K562 (cell line): Measurements from ENCODE around the gene TNF. TPM values are rescaled to one million over a fixed set of nuclear protein-coding genes. Genes with fewer than 3 reads are reported as not detected.

Experiments
- ATAC-seq: fragments of 200-7000 bp; cut with Tn5 transposase; 3 replicates; pipeline ENCODE4 v1.9.1; 2020; ENCODE audit warnings: moderate library complexity
- BruUV-seq: library from RNA; stranded (reverse); fragments of 400-500 nt; replicated peaks from 2 replicates; lab custom pipeline; 2021; lab: Mats Ljungman, UMichigan
- CTCF ChIA-PET: fragments of 300-600 bp; formaldehyde crosslinking; extraction: SDS; loops from one replicate; lab custom pipeline; 2021; ENCODE audit warnings: low intra/inter-chr PET ratio; lab: Yijun Ruan, JAX
- POLR2A ChIA-PET: fragments of 300-600, 350-650 bp; sonication (Branson Sonifier 250); formaldehyde crosslinking; extraction: SDS; loops from one replicate; lab custom pipeline; 2021; ENCODE audit warnings: antibody characterized with exemption, inconsistent platforms; lab: Yijun Ruan, JAX
- DNase-seq, 4 experiments: peaks; one replicate each; pipeline versions ENCODE4 v3.0.0 to v3.0.0-alpha.2; 2011 to 2018; ENCODE audit warnings: low spot score in 3 of 4, mixed read lengths in 3 of 4; ENCODE audit errors: extremely low read depth in 1 of 4
- FAIRE-seq: peaks from 2 replicates; lab custom pipeline; 2011; peaks lifted over from hg19 to GRCh38; lab: Jason Lieb, UNC
- H2AFZ ChIP-seq: 2 replicates; pipeline ENCODE4 v1.6.0; 2011; ENCODE audit warnings: low read depth, low read length, control low read depth, inconsistent platforms
- H3K27ac ChIP-seq: fragments of 200-600 bp; 3 replicates; pipeline ENCODE4 v1.8.0; 2011; ENCODE audit warnings: low read depth, mild to moderate bottlenecking, control low read depth, inconsistent platforms, low read length, moderate library complexity, mixed read lengths; ENCODE audit errors: extremely low read depth
- H3K27me3 ChIP-seq, 2 experiments: fragments of 300-600 bp in 1 of 2; 2 replicates in 1 of 2; 3 replicates in 1 of 2; pipeline versions ENCODE4 v1.6.0 to v1.8.0; 2011; ENCODE audit warnings: inconsistent platforms in 2 of 2, low read length in 2 of 2, mild to moderate bottlenecking in 1 of 2, mixed read lengths in 1 of 2, moderate library complexity in 1 of 2; ENCODE audit not compliant: control insufficient read depth in 2 of 2, insufficient read depth in 2 of 2
- H3K36me3 ChIP-seq: fragments of 300-600 bp; 3 replicates; pipeline ENCODE4 v1.8.0; 2011; ENCODE audit warnings: mild to moderate bottlenecking, low read length, inconsistent platforms; ENCODE audit not compliant: control insufficient read depth, insufficient read depth
- H3K4me1 ChIP-seq, 2 experiments: fragments of 200-600 bp in 1 of 2; replicated peaks in 1 of 2; 2 replicates in 1 of 2; 3 replicates in 1 of 2; pipeline versions ENCODE4 v1.5.1 to v1.8.0; 2011; ENCODE audit warnings: inconsistent platforms in 2 of 2, low read length in 2 of 2, mild to moderate bottlenecking in 1 of 2, mixed read lengths in 1 of 2, moderate library complexity in 1 of 2; ENCODE audit not compliant: control insufficient read depth in 2 of 2, insufficient read depth in 2 of 2
- H3K4me2 ChIP-seq: 2 replicates; pipeline ENCODE4 v1.6.1; 2011; ENCODE audit warnings: low read length, control low read depth, inconsistent platforms, mixed read lengths; ENCODE audit not compliant: insufficient read depth
- H3K4me3 ChIP-seq: fragments of 200-600 bp; sonication (generic), shearing (Covaris generic); 2 replicates; pipeline ENCODE4 v1.5.1; 2016; ENCODE audit warnings: control low read depth, inconsistent platforms
- H3K79me2 ChIP-seq: fragments of 200-600 bp; 3 replicates; pipeline ENCODE4 v1.8.0; 2011; ENCODE audit warnings: low read length, inconsistent platforms; ENCODE audit not compliant: control insufficient read depth, insufficient read depth
- H3K9ac ChIP-seq, 2 experiments: 2 replicates each; pipeline versions ENCODE4 v1.6.0 to v1.6.1; 2011; ENCODE audit warnings: low read depth in 2 of 2, low read length in 2 of 2, control low read depth in 1 of 2, inconsistent platforms in 1 of 2, mild to moderate bottlenecking in 1 of 2, mixed read lengths in 1 of 2; ENCODE audit not compliant: insufficient read depth in 1 of 2
- H3K9me1 ChIP-seq: one replicate; pipeline ENCODE4 v1.6.0; 2011; ENCODE audit warnings: inconsistent platforms, mild to moderate bottlenecking, low read length, moderate library complexity; ENCODE audit not compliant: control insufficient read depth, insufficient read depth
- H3K9me3 ChIP-seq: replicated peaks from 2 replicates; pipeline ENCODE4 v1.5.1; 2011; ENCODE audit warnings: low read depth, low read length, inconsistent platforms; ENCODE audit not compliant: control insufficient read depth, insufficient read depth
- H4K20me1 ChIP-seq: replicated peaks from 2 replicates; pipeline ENCODE4 v1.6.1; 2011; ENCODE audit warnings: low read length, inconsistent platforms, mixed read lengths; ENCODE audit not compliant: control insufficient read depth, insufficient read depth
- CBFA2T3 ChIP-seq: fragments of 450-650 bp; IDR thresholded peaks from 2 replicates; pipeline ENCODE4 v1.6.1; 2017
- CBX3 ChIP-seq, 2 experiments: IDR thresholded peaks; 1 replicate in 1 of 2; 2 replicates in 1 of 2; pipeline ENCODE4 v1.6.1; 2012; ENCODE audit warnings: inconsistent platforms in 2 of 2, low read length in 2 of 2, borderline replicate concordance in 1 of 2, control low read depth in 1 of 2
- GTF2E2 ChIP-seq: fragments of 200-800 bp; sonication (Bioruptor generic); IDR thresholded peaks from 2 replicates; pipeline ENCODE4 v1.6.1; 2016; ENCODE audit warnings: missing genetic modification characterization, missing compliant biosample characterization
- GTF3C2 ChIP-seq: IDR thresholded peaks from 3 replicates; pipeline ENCODE4 v1.6.1; 2011; ENCODE audit warnings: borderline replicate concordance, mild to moderate bottlenecking, moderate library complexity; ENCODE audit not compliant: insufficient read length; ENCODE audit errors: extremely low read depth
- MAX ChIP-seq: sonication (generic); formaldehyde crosslinking; IDR thresholded peaks from 2 replicates; pipeline ENCODE4 v1.9.0; 2022; ENCODE audit warnings: mild to moderate bottlenecking, missing genetic modification reagents
- MAZ ChIP-seq, 2 experiments: fragments of 450-650 bp in 1 of 2; sonication (generic) in 1 of 2; formaldehyde crosslinking; IDR thresholded peaks in 1 of 2; conservative IDR thresholded peaks in 1 of 2; 2 replicates each; pipeline versions ENCODE4 v1.4.0 to v1.5.0; 2020; ENCODE audit warnings: mild to moderate bottlenecking in 1 of 2, missing genetic modification reagents in 1 of 2
- MEIS2 ChIP-seq: fragments of 450-650 bp; IDR thresholded peaks from 2 replicates; pipeline ENCODE4 v1.6.1; 2014; ENCODE audit warnings: mild to moderate bottlenecking; ENCODE audit not compliant: partially characterized antibody
- RBM25 ChIP-seq: fragments of 200-400 bp; formaldehyde crosslinking; IDR thresholded peaks from 2 replicates; pipeline ENCODE4 v1.6.1; 2018; ENCODE audit warnings: low read length, low read depth, moderate library complexity; ENCODE audit not compliant: severe bottlenecking
- XRCC5 ChIP-seq: fragments of 200-400 bp; formaldehyde crosslinking; IDR thresholded peaks from 2 replicates; pipeline ENCODE4 v1.6.1; 2017; ENCODE audit warnings: low read depth, mild to moderate bottlenecking, low read length
- ZNF263 ChIP-seq: sonication (generic); formaldehyde crosslinking; IDR thresholded peaks from 2 replicates; pipeline ENCODE4 v1.8.0; 2022; ENCODE audit warnings: mild to moderate bottlenecking, missing genetic modification reagents, borderline replicate concordance
- ZNF518B ChIP-seq: fragments of 250-450 bp; sonication (Bioruptor Pico); IDR thresholded peaks from 2 replicates; pipeline ENCODE4 v1.5.0; 2021; ENCODE audit warnings: mild to moderate bottlenecking, moderate library complexity
- ZSCAN29 ChIP-seq: fragments of 450-650 bp; IDR thresholded peaks from 2 replicates; pipeline ENCODE4 v1.6.1; 2017
- WGBS: fragments of 100-300 bp; shearing (Covaris generic); methylation state at CpG from one replicate; pipeline ENCODE4 v1.1.6; 2016; ENCODE audit warnings: low coverage, mixed read lengths; ENCODE audit not compliant: insufficient coverage; ENCODE audit errors: missing lambda C conversion rate; 5-methylcytosine and 5-hydroxymethylcytosine counted together
- in situ Hi-C: fragments of 300-500 bp; cut with MboI; formaldehyde crosslinking; loops from 4 replicates; pipeline ENCODE4 v1.15.0; 2018; ENCODE audit warnings: inconsistent platforms, mixed read lengths
- intact Hi-C: fragments of 100-400 bp; cut with micrococcal nuclease; formaldehyde crosslinking; loops from 2 replicates; pipeline ENCODE4 v1.14.2; 2022
- polyA plus RNA-seq, 8 experiments: library from polyadenylated mRNA; depleted of rRNA in 4 of 8; stranded (reverse) in 5 of 8; unstranded in 3 of 8; fragments of >200 nt; fragmentation: Nextera tagmentation in 2 of 8; fragmentation: Illumina TruSeq in 1 of 8; extraction: Ambion mirVana in 2 of 8; extraction: Trizol in 1 of 8; gene quantifications; 2 replicates each; pipeline versions ENCODE4 v1.2.1 to v1.2.3, GENCODE V29; 2011 to 2014; ENCODE audit warnings: inconsistent platforms in 1 of 8, missing spikeins in 1 of 8
- total RNA-seq, 7 experiments: library from RNA; depleted of rRNA in 6 of 7; stranded (reverse); fragments of >200 nt in 6 of 7; fragmentation: Illumina TruSeq in 2 of 7; extraction: Trizol in 2 of 7; gene quantifications; 2 replicates each; pipeline versions ENCODE4 v1.2.1 to v1.2.3, GENCODE V29; 2011 to 2021; ENCODE audit warnings: low replicate concordance in 1 of 7

TNF gene
- total and polyA plus RNA-seq, 9 of the 15 experiments (the other 6 are each of a cell fraction or from before 2014, with no cell fraction given) = 0.08 to 0.40 TPM; not detected in 7

- Histone ChIP-seq H3K79me2 (no peaks in the 10 kb centered on the region), H3K27me3 (no peaks in the 10 kb centered on the region), H2AFZ (peak overlapping the region; percentile 77), H3K9me3 (no peaks in the 10 kb centered on the region), H3K9ac (peak overlapping the region; percentile 23 to 85; a peak in 3 of 4 replicates), H4K20me1 (no peaks in the 10 kb centered on the region), H3K4me3 (no peak overlapping the region), H3K27ac (no peak overlapping the region), H3K4me2 (no peak overlapping the region), H3K4me1 (peaks cover 28 to 46% of the 10 kb centered on the region in 2 experiments), H3K9me1 (peaks cover 3% of the 10 kb centered on the region), H3K36me3 (no peaks in the 10 kb centered on the region)
- ATAC-seq = peak; percentile 60
- TF ChIP-seq RBM25 (no peak), CBX3 (IDR thresholded peaks at IDR 0.05; ENCODE audit: borderline replicate concordance in 1 of 2, low read length in 2 of 2) (no peak), CBFA2T3 (peak; percentile 56), GTF2E2 (tag) (no peak), MEIS2 (no peak), ZSCAN29 (no peak), ZNF263 (CRISPR knock-in tag) (peak; percentile 51; the same call in 1 of the 2 replicates), GTF3C2 (no peak), XRCC5 (0 out of 2 replicates have a peak, but pooled peaks have one; percentile 9), MAZ (CRISPR knock-in tag; conservative IDR thresholded peaks at IDR 0.05 in 1 of 2, IDR thresholded peaks at IDR 0.05 in 1 of 2) (0 out of 4 replicates have a peak, but pooled peaks of 1 of the 2 experiments have one; percentile 32), MAX (CRISPR knock-in tag) (peak; percentile 44; the same call in 1 of the 2 replicates), ZNF518B (no peak)
- in situ Hi-C loops = no loop called here
- CTCF ChIA-PET = interaction anchor here (0.6 to 0.9 kb wide), 2 partner anchors 10 to 34 kb away, joined by 3 read pairs; no protein-coding TSS in a partner anchor
- WGBS = 30% methylated on average over 9 of the region's 9 CpGs
- intact Hi-C loops = loop anchor here (10.0 kb wide), 1 partner anchor 394 kb away; no protein-coding TSS in a partner anchor
- no peak for DNase-seq
- POLR2A ChIA-PET = interaction anchor here (0.6 to 2.8 kb wide), 8 partner anchors 13 to 616 kb away, joined by 3 to 10 read pairs (median 3); partner anchors contain the start of genes DDX39B, NFKBIL1 and TNF
- BruUV-seq = no TSS peak
- no peak for FAIRE-seq
Measured at GRCh38 chr6:31588871-31589650, 13.7 kb downstream of the TNF start.
